ENCODE data around the gene TSPAN3.

DNA sequence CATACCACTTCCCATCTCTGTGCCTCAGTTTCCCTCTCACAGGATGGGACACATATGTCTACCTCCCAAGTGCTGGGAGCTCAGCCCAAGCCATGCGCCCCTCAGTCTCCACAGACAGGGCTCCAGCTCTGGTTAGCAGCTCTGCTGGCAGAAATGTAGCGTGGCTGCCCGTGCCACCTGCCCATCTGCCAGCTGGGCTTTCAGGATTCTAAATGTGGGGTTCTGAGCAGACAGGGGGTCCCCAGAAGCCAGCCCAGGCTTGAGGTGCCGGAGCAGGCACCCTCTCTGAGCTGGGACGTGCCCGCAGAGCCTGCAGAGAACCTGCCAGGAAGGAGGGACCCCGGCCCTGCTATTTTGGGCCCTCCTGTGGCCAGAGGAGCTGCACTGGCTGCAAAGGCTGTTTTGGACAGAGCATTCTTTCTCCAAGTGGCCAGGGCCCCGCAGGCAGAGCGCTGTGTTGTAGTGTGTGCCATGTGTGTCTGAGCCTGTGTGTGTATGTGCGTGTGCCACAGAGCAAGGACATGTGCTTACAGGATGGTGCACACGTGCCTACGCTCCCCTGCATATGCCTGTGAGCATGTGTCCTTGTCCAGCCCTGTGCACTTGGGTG, 44.3 kb downstream of the TSPAN3 start:
- TF ChIP-seq, protein P1, sequence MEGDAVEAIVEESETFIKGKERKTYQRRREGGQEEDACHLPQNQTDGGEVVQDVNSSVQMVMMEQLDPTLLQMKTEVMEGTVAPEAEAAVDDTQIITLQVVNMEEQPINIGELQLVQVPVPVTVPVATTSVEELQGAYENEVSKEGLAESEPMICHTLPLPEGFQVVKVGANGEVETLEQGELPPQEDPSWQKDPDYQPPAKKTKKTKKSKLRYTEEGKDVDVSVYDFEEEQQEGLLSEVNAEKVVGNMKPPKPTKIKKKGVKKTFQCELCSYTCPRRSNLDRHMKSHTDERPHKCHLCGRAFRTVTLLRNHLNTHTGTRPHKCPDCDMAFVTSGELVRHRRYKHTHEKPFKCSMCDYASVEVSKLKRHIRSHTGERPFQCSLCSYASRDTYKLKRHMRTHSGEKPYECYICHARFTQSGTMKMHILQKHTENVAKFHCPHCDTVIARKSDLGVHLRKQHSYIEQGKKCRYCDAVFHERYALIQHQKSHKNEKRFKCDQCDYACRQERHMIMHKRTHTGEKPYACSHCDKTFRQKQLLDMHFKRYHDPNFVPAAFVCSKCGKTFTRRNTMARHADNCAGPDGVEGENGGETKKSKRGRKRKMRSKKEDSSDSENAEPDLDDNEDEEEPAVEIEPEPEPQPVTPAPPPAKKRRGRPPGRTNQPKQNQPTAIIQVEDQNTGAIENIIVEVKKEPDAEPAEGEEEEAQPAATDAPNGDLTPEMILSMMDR (conservative IDR thresholded peaks at IDR 0.05; ENCODE audit: low read depth, low read length), result no peak
- TF ChIP-seq EZH2 (IDR thresholded peaks at IDR 0.05; ENCODE audit: low read length, unreplicated experiment) (no peak), EZH2phosphoT487 (IDR thresholded peaks at IDR 0.05; ENCODE audit: borderline replicate concordance, low read length) (no peak)

Data from PC-3 (cell line).